HG03103 (cell line): ENCODE data around the gene PPP1R7.
"Not testable (repeated sequence)": the region's sequence is repeated elsewhere in the genome, so short reads cannot be mapped to it uniquely, and the experiment has no call there.

ENCODE experiments used
- ATAC-seq: cut with Tn5 transposase; IDR thresholded peaks from one replicate; pipeline ENCODE4 v1.9.1; 2021; ENCODE audit warnings: low read depth; ENCODE audit not compliant: unreplicated experiment

The PPP1R7 gene

DNA sequence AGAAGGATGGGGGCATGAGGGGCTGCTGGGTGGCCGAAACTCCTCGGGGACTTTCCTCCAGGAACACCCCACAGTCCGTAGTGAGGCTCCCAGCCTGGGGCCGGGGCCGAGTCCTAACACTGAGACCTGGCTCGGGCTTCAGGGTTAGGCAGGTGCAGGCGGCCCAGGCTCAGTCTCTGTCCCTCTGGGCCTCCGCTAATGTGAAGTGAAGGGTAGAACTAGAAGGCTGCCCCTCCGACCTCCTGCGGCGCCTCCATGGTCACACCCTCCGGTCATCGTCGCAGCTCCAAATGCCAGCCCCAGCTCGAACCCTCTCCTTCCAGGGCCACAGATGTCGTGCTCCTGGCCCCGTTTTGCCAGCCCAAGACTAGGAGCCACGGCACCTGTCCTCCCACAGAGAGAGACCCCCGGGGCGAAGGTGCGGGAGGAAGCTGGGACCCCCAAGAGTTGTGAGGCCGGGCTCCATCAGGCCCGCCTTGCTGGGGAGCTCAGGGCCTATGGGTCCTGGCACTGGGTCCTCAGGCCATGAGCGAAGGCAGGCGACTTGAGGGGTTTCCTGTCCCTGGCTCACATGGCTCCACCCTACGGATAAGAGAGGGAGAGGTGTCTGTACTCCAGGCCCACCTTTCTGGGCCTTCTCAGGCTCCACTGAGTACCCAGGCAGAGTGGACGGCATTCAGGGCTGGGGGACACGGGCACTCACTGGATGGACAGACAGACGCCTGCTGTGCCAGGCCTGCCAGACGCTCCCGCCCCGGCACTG, 39.0 kb downstream of the PPP1R7 start:
- no peak for ATAC-seq

- no peak for ATAC-seq
Observed at GRCh38 chr2:241189856-241190201, 39.6 kb downstream of the PPP1R7 start.

DNA sequence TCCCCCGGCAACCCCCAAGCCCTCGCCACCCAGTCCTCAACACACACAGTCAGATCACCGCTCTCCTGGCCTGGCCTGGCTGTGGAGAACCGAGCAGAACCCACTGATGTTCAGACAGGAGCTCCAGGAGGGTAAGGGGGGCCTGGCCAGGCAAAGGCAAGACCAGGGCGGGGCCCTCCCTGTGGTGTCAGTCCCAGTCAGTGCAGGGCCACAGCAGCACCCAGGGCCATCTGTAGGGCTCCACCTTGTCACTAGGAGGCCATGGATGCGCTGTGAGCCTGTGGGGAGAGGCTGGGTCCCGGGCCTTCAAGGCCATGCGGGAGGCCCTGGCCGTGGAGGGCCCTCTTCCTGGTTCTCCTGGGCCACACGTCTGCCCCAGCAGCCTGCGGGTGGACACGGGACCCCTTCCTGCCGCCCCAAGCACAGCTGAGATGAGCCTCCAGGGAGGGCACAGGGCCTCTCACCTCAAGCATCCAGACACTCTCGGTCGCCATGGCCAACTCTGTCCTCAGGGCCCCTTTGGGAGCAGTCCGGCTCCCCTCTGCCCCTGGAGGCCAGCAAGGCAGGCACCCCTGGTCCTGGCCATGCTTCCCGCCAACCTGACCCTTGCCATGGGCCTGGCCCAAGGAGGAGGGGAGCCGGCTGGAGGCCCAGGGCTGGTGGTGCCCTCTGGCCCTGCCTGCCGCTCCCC, 40.2 kb downstream of the PPP1R7 start:
- ATAC-seq = no peak

- ATAC-seq = no peak
Observed at GRCh38 chr2:241191081-241191480, 40.8 kb downstream of the PPP1R7 start.

- no peak for ATAC-seq
Observed at GRCh38 chr2:241193271-241193670, 43.0 kb downstream of the PPP1R7 start.

- ATAC-seq = no peak
Observed at GRCh38 chr2:241194811-241195210, 44.5 kb downstream of the PPP1R7 start.

- ATAC-seq = no peak
Observed at GRCh38 chr2:241195506-241196130, 45.4 kb downstream of the PPP1R7 start.

DNA sequence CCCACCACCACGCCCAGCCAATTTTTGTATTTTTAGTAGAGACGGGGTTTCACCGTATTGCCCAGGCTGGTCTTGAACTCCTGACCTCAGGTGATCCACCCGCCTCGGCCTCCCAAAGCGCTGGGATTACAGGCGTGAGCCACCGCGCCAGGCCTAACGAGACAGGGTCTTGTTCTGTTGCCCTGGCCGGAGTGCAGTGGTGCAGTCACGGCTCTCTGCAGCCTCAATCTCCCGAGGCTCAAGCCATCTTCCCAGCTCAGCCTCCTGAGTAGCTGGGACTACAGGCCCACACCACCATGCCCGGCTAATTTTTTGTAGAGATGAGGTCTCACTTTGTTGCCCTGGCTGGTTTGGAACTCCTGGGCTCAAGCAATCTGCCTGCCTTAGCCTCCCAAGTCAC, 47.0 kb downstream of the PPP1R7 start:
- ATAC-seq = not testable (repeated sequence)

- ATAC-seq = no peak
Observed at GRCh38 chr2:241197947-241198346, 47.7 kb downstream of the PPP1R7 start.

GRCh38 chr2:241198381-241199279, 48.4 kb downstream of the PPP1R7 start:
- no peak for ATAC-seq

- no peak for ATAC-seq
Observed at GRCh38 chr2:241199286-241199685, 49.0 kb downstream of the PPP1R7 start.

DNA sequence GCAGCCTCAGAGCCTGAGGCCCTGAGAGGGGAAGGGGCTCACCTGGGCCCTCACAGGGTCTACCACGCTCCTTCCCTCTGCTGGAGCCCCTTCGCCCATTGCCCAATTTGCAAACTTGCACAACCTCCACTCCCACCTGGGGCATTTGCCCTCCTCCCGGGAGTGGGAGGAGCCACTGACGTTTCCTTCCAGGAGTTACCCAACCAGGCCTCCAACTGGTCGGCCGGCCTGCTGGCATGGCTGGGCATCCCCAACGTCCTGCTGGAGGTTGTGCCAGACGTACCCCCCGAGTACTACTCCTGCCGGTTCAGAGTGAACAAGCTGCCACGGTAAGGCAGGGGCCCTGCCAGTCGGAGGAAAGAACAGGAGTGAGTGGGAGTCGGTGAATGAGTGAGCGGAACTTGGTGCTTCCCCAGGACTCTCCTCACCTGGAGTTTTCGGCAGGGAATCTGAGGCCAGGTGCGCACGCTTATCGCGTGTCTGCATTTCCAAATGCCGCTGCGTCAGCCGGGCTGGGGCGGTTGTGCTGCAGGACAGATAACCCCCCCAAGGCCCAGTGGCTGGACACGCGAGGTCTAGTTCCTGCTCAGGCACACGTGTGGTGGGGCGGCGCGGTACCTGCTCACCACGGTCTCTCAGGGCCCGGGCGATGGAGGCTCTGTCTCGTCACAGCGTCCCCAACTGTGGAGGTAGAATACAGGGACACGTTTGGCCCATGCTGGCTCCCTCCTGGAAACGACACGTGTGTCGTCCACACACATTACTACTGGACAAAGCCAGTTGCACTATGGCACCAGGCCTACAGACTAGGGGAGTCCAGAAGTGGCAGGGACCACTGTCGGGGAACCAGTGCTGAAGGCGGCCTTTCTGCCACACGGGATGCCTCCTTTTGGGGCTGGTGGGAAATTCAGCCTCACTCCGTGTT, 49.9 kb downstream of the PPP1R7 start:
- no peak for ATAC-seq

GRCh38 chr2:241200822-241201395, 50.6 kb downstream of the PPP1R7 start:
- ATAC-seq = no peak

GRCh38 chr2:241201445-241202267, 51.4 kb downstream of the PPP1R7 start:
- no peak for ATAC-seq

DNA sequence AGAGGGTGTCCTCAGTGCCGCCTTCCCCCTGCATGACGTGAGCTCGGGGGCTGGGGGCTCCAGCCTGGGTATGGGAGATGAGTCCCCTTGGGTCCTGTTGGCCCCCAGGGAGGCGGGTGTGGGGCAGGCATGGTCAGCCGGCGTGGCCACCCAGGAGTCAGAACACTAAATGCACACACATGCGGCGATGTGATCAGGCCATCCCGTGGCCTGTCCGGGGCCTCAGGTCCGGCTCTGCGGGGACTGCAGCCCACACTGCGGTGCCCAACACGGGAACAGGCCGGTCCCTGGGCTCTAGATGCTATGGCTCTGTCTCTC, 52.0 kb downstream of the PPP1R7 start:
- no peak for ATAC-seq

GRCh38 chr2:241202681-241203080, 52.4 kb downstream of the PPP1R7 start:
- ATAC-seq = no peak

- ATAC-seq = no peak
Observed at GRCh38 chr2:241203218-241204009, 53.1 kb downstream of the PPP1R7 start.

DNA sequence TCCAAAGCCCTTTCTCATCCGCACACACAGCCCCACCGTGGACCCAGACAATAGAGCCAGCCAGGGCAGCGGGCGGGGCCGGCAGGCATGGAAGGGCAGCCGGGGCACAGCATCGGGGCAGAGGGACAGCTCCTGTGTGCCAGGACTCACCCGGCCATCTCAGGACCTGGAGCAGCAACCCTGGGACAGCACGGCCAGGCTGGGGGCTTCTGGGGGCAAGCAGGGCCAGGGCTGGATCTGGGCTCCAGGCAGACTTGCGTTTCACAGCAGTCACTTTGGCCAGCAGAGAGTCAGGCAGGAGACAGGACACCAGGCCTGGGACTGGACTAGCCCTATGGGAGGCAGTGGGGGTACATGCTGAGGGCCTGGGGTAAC, 53.7 kb downstream of the PPP1R7 start:
- no peak for ATAC-seq
